ENCODE results near the gene SMAD1. TPM values are rescaled to one million over a fixed set of nuclear protein-coding genes. Genes with fewer than 3 reads are reported as not detected.
"Not testable (repeated sequence)": the region's sequence is repeated elsewhere in the genome, so short reads cannot be mapped to it uniquely, and the experiment has no call there.

SMAD1 gene
- polyA plus RNA-seq, 4 donors: 53.2 to 64.2 (median 57.3) TPM

- no peak for DNase-seq (ENCODE audit: low read depth in 4 of 4, low spot score in 3 of 4)
Observed at GRCh38 chr4:145553375-145553774, 71.7 kb downstream of the SMAD1 start.

- DNase-seq (ENCODE audit: low read depth in 4 of 4, low spot score in 3 of 4): no peak
Observed at GRCh38 chr4:145554691-145555090, 73.0 kb downstream of the SMAD1 start.

- DNase-seq (ENCODE audit: low read depth in 4 of 4, low spot score in 3 of 4): peak in 1 of 4 donors; percentile 29
Observed at GRCh38 chr4:145557720-145558119, 76.1 kb downstream of the SMAD1 start.

- no peak for DNase-seq (ENCODE audit: low read depth in 4 of 4, low spot score in 3 of 4)
Observed at GRCh38 chr4:145563293-145563985, 81.8 kb downstream of the SMAD1 start.

GRCh38 chr4:145564540-145564939, 82.9 kb downstream of the SMAD1 start:
- DNase-seq (ENCODE audit: low read depth in 4 of 4, low spot score in 3 of 4): no peak

- no peak for DNase-seq (ENCODE audit: low read depth in 4 of 4, low spot score in 3 of 4)
Observed at GRCh38 chr4:145565328-145565727, 83.7 kb downstream of the SMAD1 start.

GRCh38 chr4:145566086-145566708, 84.5 kb downstream of the SMAD1 start:
- no peak for DNase-seq (ENCODE audit: low read depth in 4 of 4, low spot score in 3 of 4)

GRCh38 chr4:145566768-145567167, 85.1 kb downstream of the SMAD1 start:
- no peak for DNase-seq (ENCODE audit: low read depth in 4 of 4, low spot score in 3 of 4)

- no peak for DNase-seq (ENCODE audit: low read depth in 4 of 4, low spot score in 3 of 4)
Observed at GRCh38 chr4:145567516-145567915, 85.9 kb downstream of the SMAD1 start.

- DNase-seq (ENCODE audit: low read depth in 4 of 4, low spot score in 3 of 4): not testable (repeated sequence)
Observed at GRCh38 chr4:145574546-145574945, 92.9 kb downstream of the SMAD1 start.

- no peak for DNase-seq (ENCODE audit: low read depth in 4 of 4, low spot score in 3 of 4)
Observed at GRCh38 chr4:145580906-145581305, 99.3 kb downstream of the SMAD1 start.

GRCh38 chr4:145583191-145584055, 101.8 kb downstream of the SMAD1 start:
- DNase-seq (ENCODE audit: low read depth in 4 of 4, low spot score in 3 of 4): no peak

- DNase-seq (ENCODE audit: low read depth in 4 of 4, low spot score in 3 of 4): no peak
Observed at GRCh38 chr4:145587088-145587754, 105.6 kb downstream of the SMAD1 start.

GRCh38 chr4:145589381-145589780, 107.7 kb downstream of the SMAD1 start:
- DNase-seq (ENCODE audit: low read depth in 4 of 4, low spot score in 3 of 4): not testable (repeated sequence)

GRCh38 chr4:145589916-145590702, 108.5 kb downstream of the SMAD1 start:
- DNase-seq (ENCODE audit: low read depth in 4 of 4, low spot score in 3 of 4): no peak

- DNase-seq (ENCODE audit: low read depth in 4 of 4, low spot score in 3 of 4): no peak
Observed at GRCh38 chr4:145602129-145602760, 120.6 kb downstream of the SMAD1 start.

- DNase-seq (ENCODE audit: low read depth in 4 of 4, low spot score in 3 of 4): no peak
Observed at GRCh38 chr4:145605941-145606340, 124.3 kb downstream of the SMAD1 start.

Measured in left renal pelvis (tissue), 4 donors.